ENCODE measurements around the gene MAP3K5. TPM values are rescaled to one million over a fixed set of nuclear protein-coding genes. Genes with fewer than 3 reads are reported as not detected.

The MAP3K5 gene
- polyA plus RNA-seq, 1 experiment = 2.5 TPM

GRCh38 chr6:136614994-136615393 lies 177.3 kb downstream of the MAP3K5 start:
- ChIA-PET CTCF (interaction anchor here (0.9 to 1.8 kb wide), 3 partner anchors 10 to 29 kb away, joined by 3 to 6 read pairs (median 3); no protein-coding TSS in a partner anchor), POLR2A (no interaction called here)
- Histone ChIP-seq H3K36me3 (ENCODE audit: control insufficient read depth, insufficient read depth, low read length) (no peaks in the 10 kb centered on the region), H3K27me3 (ENCODE audit: control insufficient read depth, insufficient read depth, low read length) (no peaks in the 10 kb centered on the region), H3K4me3 (ENCODE audit: low read depth, low read length) (no peak overlapping the region)
- no peak for TF ChIP-seq CTCF (IDR thresholded peaks at IDR 0.05; ENCODE audit: insufficient read depth, low read depth, low read length)
- no peak for DNase-seq (ENCODE audit: low read depth)

- CTCF ChIA-PET = interaction anchor here (0.7 to 1.8 kb wide), 3 partner anchors 30 to 1285 kb away, joined by 3 to 8 read pairs (median 6); partner anchors contain the start of gene MAP3K5
- no peak for DNase-seq (ENCODE audit: low read depth)
- no peak for TF ChIP-seq CTCF (IDR thresholded peaks at IDR 0.05; ENCODE audit: insufficient read depth, low read depth, low read length)
- H3K4me3 ChIP-seq (ENCODE audit: low read depth, low read length) = no peak overlapping the region
- H3K36me3 ChIP-seq (ENCODE audit: control insufficient read depth, insufficient read depth, low read length) = no peaks in the 10 kb centered on the region
- no peaks in the 10 kb centered on the region for H3K27me3 ChIP-seq (ENCODE audit: control insufficient read depth, insufficient read depth, low read length)
- POLR2A ChIA-PET = no interaction called here
Measured at GRCh38 chr6:136614350-136614749, 177.9 kb downstream of the MAP3K5 start.

GRCh38 chr6:136613477-136613876 lies 178.8 kb downstream of the MAP3K5 start:
- DNase-seq (ENCODE audit: low read depth) = no peak
- no peaks in the 10 kb centered on the region for H3K27me3 ChIP-seq (ENCODE audit: control insufficient read depth, insufficient read depth, low read length)
- H3K4me3 ChIP-seq (ENCODE audit: low read depth, low read length) = no peak overlapping the region
- ChIA-PET CTCF (interaction anchor here (0.6 to 1.5 kb wide), 3 partner anchors 179 to 1286 kb away, joined by 3 to 8 read pairs (median 3); partner anchors contain the start of gene MAP3K5), POLR2A (no interaction called here)
- H3K36me3 ChIP-seq (ENCODE audit: control insufficient read depth, insufficient read depth, low read length) = no peaks in the 10 kb centered on the region
- TF ChIP-seq CTCF (IDR thresholded peaks at IDR 0.05; ENCODE audit: insufficient read depth, low read depth, low read length) = no peak

GRCh38 chr6:136612666-136613389 lies 179.4 kb downstream of the MAP3K5 start:
- H3K36me3 ChIP-seq (ENCODE audit: control insufficient read depth, insufficient read depth, low read length) = no peaks in the 10 kb centered on the region
- DNase-seq (ENCODE audit: low read depth) = no peak
- H3K27me3 ChIP-seq (ENCODE audit: control insufficient read depth, insufficient read depth, low read length) = no peaks in the 10 kb centered on the region
- no peak for TF ChIP-seq CTCF (IDR thresholded peaks at IDR 0.05; ENCODE audit: insufficient read depth, low read depth, low read length)
- ChIA-PET POLR2A (no interaction called here), CTCF (interaction anchor here (0.6 to 1.5 kb wide), 6 partner anchors 10 to 703 kb away, joined by 3 to 8 read pairs (median 3); partner anchors contain the start of gene MAP3K5)
- no peak overlapping the region for H3K4me3 ChIP-seq (ENCODE audit: low read depth, low read length)

GRCh38 chr6:136611746-136612145 lies 180.5 kb downstream of the MAP3K5 start:
- ChIA-PET POLR2A (interaction anchor here (0.6 kb wide), 1 partner anchor 17 kb away, joined by 10 read pairs; no protein-coding TSS in a partner anchor), CTCF (interaction anchor here (0.8 to 1.0 kb wide), 4 partner anchors 11 to 33 kb away, joined by 3 to 5 read pairs (median 3); no protein-coding TSS in a partner anchor)

More at GRCh38 chr6:136611746-136612145, 180.5 kb downstream of the MAP3K5 start:
- H3K36me3 ChIP-seq (ENCODE audit: control insufficient read depth, insufficient read depth, low read length) = no peaks in the 10 kb centered on the region
- DNase-seq (ENCODE audit: low read depth) = no peak
- TF ChIP-seq CTCF (IDR thresholded peaks at IDR 0.05; ENCODE audit: insufficient read depth, low read depth, low read length) = no peak
- H3K4me3 ChIP-seq (ENCODE audit: low read depth, low read length) = no peak overlapping the region
- H3K27me3 ChIP-seq (ENCODE audit: control insufficient read depth, insufficient read depth, low read length) = no peaks in the 10 kb centered on the region
